Measurements from ENCODE around the gene ZNF611.

Gene ZNF611

GRCh38 chr19:52673014-52673413, 61.8 kb downstream of the ZNF611 start:
- DNase-seq, result no peak

GRCh38 chr19:52670046-52670445, 64.8 kb downstream of the ZNF611 start:
- no peak for DNase-seq

GRCh38 chr19:52669586-52669985, 65.3 kb downstream of the ZNF611 start:
- no peak for DNase-seq

- no peak for DNase-seq
Observed at GRCh38 chr19:52667972-52668371, 66.9 kb downstream of the ZNF611 start.

- DNase-seq, result no peak
Observed at GRCh38 chr19:52666506-52666905, 68.3 kb downstream of the ZNF611 start.

- DNase-seq, result no peak
Observed at GRCh38 chr19:52665529-52665928, 69.3 kb downstream of the ZNF611 start.

- DNase-seq, result no peak
Observed at GRCh38 chr19:52665027-52665426, 69.8 kb downstream of the ZNF611 start.

- no peak for DNase-seq
Observed at GRCh38 chr19:52664461-52664860, 70.4 kb downstream of the ZNF611 start.

GRCh38 chr19:52662631-52663030, 72.2 kb downstream of the ZNF611 start:
- no peak for DNase-seq

GRCh38 chr19:52660981-52661380, 73.9 kb downstream of the ZNF611 start:
- DNase-seq, result no peak

- no peak for DNase-seq
Observed at GRCh38 chr19:52659013-52659412, 75.8 kb downstream of the ZNF611 start.

- no peak for DNase-seq
Observed at GRCh38 chr19:52658595-52658994, 76.2 kb downstream of the ZNF611 start.

- no peak for DNase-seq
Observed at GRCh38 chr19:52653161-52653560, 81.7 kb downstream of the ZNF611 start.

All from CD4-positive, alpha-beta T cell treated with Interleukin-21 for 1 hour (primary cell).